Stimulated activated CD4-positive, alpha-beta T cell treated with anti-CD3 and anti-CD28 coated beads, Interleukin-12 subunit alpha, Interleukin-12 subunit beta, amount 100 ng/mL, for 24 hours (primary cell): ENCODE data around the gene LY6G5C.
"Not testable (repeated sequence)": the region's sequence is repeated elsewhere in the genome, so short reads cannot be mapped to it uniquely, and the experiment has no call there.

Experiments used
- DNase-seq, 2 experiments: peaks; one replicate each; pipeline ENCODE4 v3.0.0-alpha.2; 2020; ENCODE audit warnings: low read depth in 2 of 2

LY6G5C gene

GRCh38 chr6:31715022-31715958 lies 34.4 kb upstream of the LY6G5C start, which contains the start of gene LY6G6D:
Gene LY6G6D, plus strand, starts transcription at chr6:31715348. Its CDS starts 8 bp downstream, at chr6:31715356.
- DNase-seq: no peak

- no peak for DNase-seq
Measured at GRCh38 chr6:31713991-31714684, 33.3 kb upstream of the LY6G5C start.

GRCh38 chr6:31713465-31713864 lies 32.6 kb upstream of the LY6G5C start:
- no peak for DNase-seq

- DNase-seq: no peak
Measured at GRCh38 chr6:31712296-31712695, 31.4 kb upstream of the LY6G5C start.

- DNase-seq: no peak
Measured at GRCh38 chr6:31711233-31711632, 30.4 kb upstream of the LY6G5C start.

GRCh38 chr6:31710523-31711219 lies 29.8 kb upstream of the LY6G5C start:
- DNase-seq: no peak

GRCh38 chr6:31709157-31709556 lies 28.3 kb upstream of the LY6G5C start:
- DNase-seq: not testable (repeated sequence)

- DNase-seq: no peak
Measured at GRCh38 chr6:31708224-31708623, 27.4 kb upstream of the LY6G5C start.

- DNase-seq: no peak
Measured at GRCh38 chr6:31707701-31708100, 26.8 kb upstream of the LY6G5C start.

- no peak for DNase-seq
Measured at GRCh38 chr6:31706599-31706998, 25.7 kb upstream of the LY6G5C start, which contains the start of gene LY6G6F. Gene LY6G6F, plus strand, starts transcription at chr6:31706866. Its CDS starts 41 bp downstream, at chr6:31706907.

- DNase-seq: no peak
Measured at GRCh38 chr6:31705931-31706330, 25.1 kb upstream of the LY6G5C start.

GRCh38 chr6:31702819-31703716 lies 22.2 kb upstream of the LY6G5C start, which contains the start of gene ABHD16A:
Gene ABHD16A, minus strand, starts transcription at chr6:31703324. Its CDS starts 43 bp downstream, at chr6:31703281.
- peak; percentile 90 to 98 for DNase-seq

- peak in 1 of 2 experiments; percentile 24 for DNase-seq
Measured at GRCh38 chr6:31702405-31702818, 21.5 kb upstream of the LY6G5C start.

- no peak for DNase-seq
Measured at GRCh38 chr6:31701666-31702404, 21.0 kb upstream of the LY6G5C start.

GRCh38 chr6:31700740-31701401 lies 20.0 kb upstream of the LY6G5C start:
- DNase-seq: no peak

GRCh38 chr6:31697555-31697954 lies 16.7 kb upstream of the LY6G5C start:
- DNase-seq: no peak

GRCh38 chr6:31693535-31693934 lies 12.7 kb upstream of the LY6G5C start:
- no peak for DNase-seq

- DNase-seq: no peak
Measured at GRCh38 chr6:31692886-31693285, 12.0 kb upstream of the LY6G5C start.

- DNase-seq: no peak
Measured at GRCh38 chr6:31692353-31692752, 11.5 kb upstream of the LY6G5C start.
